Gastroesophageal sphincter (tissue), 4 donors: ENCODE data around the gene MYO19. TPM values are rescaled to one million over a fixed set of nuclear protein-coding genes. Genes with fewer than 3 reads are reported as not detected.
"Not testable (repeated sequence)": the region's sequence is repeated elsewhere in the genome, so short reads cannot be mapped to it uniquely, and the experiment has no call there.

Experiments used
- ATAC-seq: fragments of 150-250 bp; one replicate; pipeline ENCODE4 v1.9.1; 2016; ENCODE audit warnings: mild to moderate bottlenecking, moderate library complexity
- H3K27ac ChIP-seq, 4 donors: fragments of 200-600 bp; sonication (generic) in 3 of 4; 1 replicate in 3 of 4; 2 replicates in 1 of 4; pipeline ENCODE4 v1.5.1; 2016 to 2019
- H3K27me3 ChIP-seq: fragments of 200-600 bp; sonication (generic); one replicate; pipeline ENCODE4 v1.5.1; 2019
- H3K36me3 ChIP-seq, 2 donors: fragments of 200-600 bp; sonication (generic); one replicate each; pipeline ENCODE4 v1.5.1; 2019; ENCODE audit warnings: control low read depth in 1 of 2
- H3K4me1 ChIP-seq, 3 donors: fragments of 200-600 bp; sonication (generic); 1 replicate in 2 of 3; 2 replicates in 1 of 3; pipeline ENCODE4 v1.5.1; 2016 to 2019; ENCODE audit warnings: control low read depth in 2 of 3
- H3K4me3 ChIP-seq, 2 donors: fragments of 200-600 bp; sonication (generic); one replicate each; pipeline ENCODE4 v1.5.1; 2019; ENCODE audit warnings: mild to moderate bottlenecking in 1 of 2, moderate library complexity in 1 of 2
- H3K9me3 ChIP-seq, 3 donors: fragments of 200-600 bp; sonication (generic); one replicate each; pipeline ENCODE4 v1.5.1; 2017 to 2019; ENCODE audit warnings: control low read depth in 2 of 3
- CTCF ChIP-seq, 4 experiments: fragments of 200-600 bp in 2 of 4; fragments of 450-650 bp in 2 of 4; sonication (generic) in 1 of 4; IDR thresholded peaks; one replicate each; pipeline ENCODE4 v1.5.1; 2017 to 2019; ENCODE audit warnings: antibody characterized with exemption in 4 of 4, mild to moderate bottlenecking in 2 of 4, moderate library complexity in 2 of 4
- EP300 ChIP-seq: sonication (generic); formaldehyde crosslinking; IDR thresholded peaks from one replicate; pipeline ENCODE4 v1.6.1; 2017; ENCODE audit warnings: antibody characterized with exemption, mild to moderate bottlenecking
- POLR2A ChIP-seq, 2 donors: fragments of 450-650 bp; IDR thresholded peaks; one replicate each; pipeline ENCODE4 v1.6.1; 2017; ENCODE audit warnings: antibody characterized with exemption in 2 of 2, mild to moderate bottlenecking in 2 of 2, moderate library complexity in 1 of 2
- POLR2AphosphoS5 ChIP-seq: sonication (generic); formaldehyde crosslinking; IDR thresholded peaks from one replicate; pipeline ENCODE4 v1.6.1; 2017; ENCODE audit warnings: antibody characterized with exemption
- WGBS, 2 donors: methylation state at CpG; one replicate each; pipeline ENCODE4 v1.1.5; 2018; ENCODE audit warnings: low coverage in 1 of 2; 5-methylcytosine and 5-hydroxymethylcytosine counted together
- total RNA-seq, 4 donors: library from RNA; depleted of rRNA; stranded (reverse); fragments of >200 nt; gene quantifications; one replicate each; pipeline ENCODE4 v1.1.0, GENCODE V29; 2016

Gene MYO19
- total RNA-seq, 4 donors from 2014 or later, result 23.3 to 63.5 (median 42.5) TPM

GRCh38 chr17:36514856-36515255, 19.8 kb downstream of the MYO19 start:
- H3K27me3 ChIP-seq, result no peaks in the 10 kb centered on the region
- no peaks in the 10 kb centered on the region for H3K4me1 ChIP-seq
- H3K36me3 ChIP-seq, result peaks cover 0 to 71% of the 10 kb centered on the region in 2 donors
- no peak overlapping the region for H3K4me3 ChIP-seq
- no peak overlapping the region for H3K27ac ChIP-seq
- TF ChIP-seq POLR2A (IDR thresholded peaks at IDR 0.05), result no peak
- TF ChIP-seq EP300, result no peak
- TF ChIP-seq CTCF (IDR thresholded peaks at IDR 0.05), result no peak
- no peak for TF ChIP-seq POLR2AphosphoS5
- H3K9me3 ChIP-seq, result no peaks in the 10 kb centered on the region
- ATAC-seq, result no peak
- 67 to 82% methylated on average over 1 to 2 of the region's 3 CpGs for WGBS, 2 donors

- H3K9me3 ChIP-seq, result no peaks in the 10 kb centered on the region
- H3K36me3 ChIP-seq, result peaks cover 0 to 89% of the 10 kb centered on the region in 2 donors
- no peak overlapping the region for H3K27ac ChIP-seq
- ATAC-seq, result no peak
- no peaks in the 10 kb centered on the region for H3K27me3 ChIP-seq
- no peak for TF ChIP-seq EP300
- no peak for TF ChIP-seq POLR2A (IDR thresholded peaks at IDR 0.05)
- no peak for TF ChIP-seq POLR2AphosphoS5
- TF ChIP-seq CTCF (IDR thresholded peaks at IDR 0.05), result no peak
- 93% methylated on average over 3 of the region's 5 CpGs; no CpG with 5 or more reads in 1 of the 2 donors for WGBS, 2 donors
- no peak overlapping the region for H3K4me3 ChIP-seq
- no peaks in the 10 kb centered on the region for H3K4me1 ChIP-seq
These were observed 22.0 kb downstream of the MYO19 start for GRCh38 chr17:36512641-36513040.

GRCh38 chr17:36511216-36511615, 23.5 kb downstream of the MYO19 start:
- no peak for TF ChIP-seq CTCF (IDR thresholded peaks at IDR 0.05)
- TF ChIP-seq POLR2A (IDR thresholded peaks at IDR 0.05), result no peak
- no peak for TF ChIP-seq EP300
- no peak for TF ChIP-seq POLR2AphosphoS5
- no peak for ATAC-seq
- no peak overlapping the region for H3K4me3 ChIP-seq
- WGBS, 2 donors, result 100% methylated on average over 4 of the region's 6 CpGs; no CpG with 5 or more reads in 1 of the 2 donors
- H3K4me1 ChIP-seq, result no peaks in the 10 kb centered on the region
- no peaks in the 10 kb centered on the region for H3K27me3 ChIP-seq
- no peaks in the 10 kb centered on the region for H3K9me3 ChIP-seq
- peaks cover 0 to 93% of the 10 kb centered on the region in 2 donors for H3K36me3 ChIP-seq
- no peak overlapping the region for H3K27ac ChIP-seq

DNA sequence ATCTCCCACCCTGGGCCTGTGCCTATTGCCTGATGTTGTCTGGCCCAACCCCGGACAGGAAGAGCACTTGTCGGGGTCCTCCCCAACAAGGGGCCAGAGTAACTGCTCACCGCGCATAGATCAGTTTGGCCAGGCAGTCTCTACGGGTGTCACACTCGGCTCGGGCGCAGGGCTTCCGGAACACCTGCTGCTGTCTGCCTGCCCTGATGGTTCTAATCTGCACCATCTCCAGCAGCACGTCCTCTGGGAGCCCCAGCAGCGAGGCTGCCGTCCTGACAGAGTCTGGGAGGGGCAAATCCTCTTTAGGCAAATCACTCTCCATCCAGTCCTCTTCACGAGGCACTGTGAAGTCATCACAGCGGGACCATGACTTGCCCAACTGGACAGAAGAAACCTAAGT, 24.0 kb downstream of the MYO19 start:
- Histone ChIP-seq H3K9me3 (no peaks in the 10 kb centered on the region), H3K27ac (no peak overlapping the region), H3K4me3 (no peak overlapping the region), H3K27me3 (no peaks in the 10 kb centered on the region), H3K36me3 (peaks cover 0 to 93% of the 10 kb centered on the region in 2 donors), H3K4me1 (no peaks in the 10 kb centered on the region)
- no CpG with 5 or more reads among the region's 14 CpGs for WGBS, 2 donors
- no peak for ATAC-seq
- TF ChIP-seq CTCF (IDR thresholded peaks at IDR 0.05) (no peak), POLR2A (IDR thresholded peaks at IDR 0.05) (no peak), POLR2AphosphoS5 (no peak), EP300 (no peak)

DNA sequence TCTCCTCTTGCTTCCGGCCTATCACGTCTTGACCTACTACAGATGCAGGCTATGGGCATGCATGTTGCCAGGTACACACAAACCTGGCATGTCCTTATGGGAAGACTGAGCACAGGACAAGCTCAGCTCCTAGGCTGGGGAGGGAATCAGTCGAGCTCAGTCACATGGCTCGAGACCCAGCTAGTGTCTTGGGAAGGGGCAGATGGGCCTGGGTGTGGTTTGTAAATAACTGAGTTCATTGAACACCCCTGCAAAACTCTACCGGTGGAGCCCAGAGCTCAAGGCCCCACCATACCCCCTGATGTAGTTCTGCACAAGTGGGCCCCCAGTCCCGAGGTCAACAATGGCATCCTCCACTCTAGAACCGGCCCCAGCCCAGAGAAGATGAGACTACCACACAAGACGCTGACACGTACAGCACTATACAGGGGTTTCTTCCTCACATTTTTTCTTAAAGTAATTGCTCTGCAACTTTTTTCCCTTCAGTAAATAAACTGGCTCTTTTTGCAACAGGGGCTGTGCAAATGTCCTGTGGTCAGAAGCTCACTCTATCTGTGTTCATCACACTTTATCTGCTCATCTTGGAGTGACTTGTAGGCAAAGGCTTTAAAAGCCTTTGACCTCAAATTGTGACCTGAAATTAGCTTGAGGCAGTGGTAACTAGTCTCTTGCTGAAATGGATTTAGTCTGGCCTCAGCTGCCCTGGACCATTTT, 25.2 kb downstream of the MYO19 start:
- no peaks in the 10 kb centered on the region for H3K4me1 ChIP-seq
- no peak for TF ChIP-seq EP300
- no peak for TF ChIP-seq CTCF (IDR thresholded peaks at IDR 0.05)
- no peak for TF ChIP-seq POLR2A (IDR thresholded peaks at IDR 0.05)
- TF ChIP-seq POLR2AphosphoS5, result no peak
- no peaks in the 10 kb centered on the region for H3K27me3 ChIP-seq
- no peak overlapping the region for H3K4me3 ChIP-seq
- no peak for ATAC-seq
- peaks cover 0 to 93% of the 10 kb centered on the region in 2 donors for H3K36me3 ChIP-seq
- WGBS, 2 donors, result 92 to 93% methylated on average over 4 to 6 of the region's 9 CpGs
- no peaks in the 10 kb centered on the region for H3K9me3 ChIP-seq
- H3K27ac ChIP-seq, result no peak overlapping the region

DNA sequence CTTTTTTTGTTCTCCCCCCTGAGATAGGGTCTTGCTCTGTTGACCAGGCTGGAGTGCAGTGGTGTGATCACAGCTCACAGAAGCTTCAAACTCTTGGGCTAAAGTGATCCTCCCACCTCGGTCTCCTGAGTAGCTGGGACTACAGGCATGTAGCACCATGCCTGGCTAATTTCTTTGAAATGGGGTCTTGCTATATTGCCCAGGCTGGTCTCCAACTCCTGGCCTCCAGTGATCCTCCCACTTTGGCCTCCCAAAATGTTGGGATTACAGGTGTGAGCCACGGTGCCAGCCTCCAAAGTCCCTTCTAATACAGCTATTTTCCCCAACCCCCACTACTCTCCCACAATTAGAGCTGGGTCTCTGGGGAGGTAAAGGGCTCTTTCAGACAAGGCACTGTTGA, 26.2 kb downstream of the MYO19 start:
- H3K4me1 ChIP-seq, H3K9me3 ChIP-seq, ATAC-seq, H3K27ac ChIP-seq, H3K27me3 ChIP-seq, H3K4me3 ChIP-seq: not testable (repeated sequence)
- peaks cover 0 to 94% of the 10 kb centered on the region in 2 donors for H3K36me3 ChIP-seq
- 92 to 100% methylated on average over 2 of the region's 2 CpGs for WGBS, 2 donors
